GM10847 (cell line): ENCODE results near the gene PDIA2.

Experiments
- POLR2A ChIP-seq: IDR thresholded peaks from 2 replicates; pipeline ENCODE4 v1.6.1; 2011; ENCODE audit not compliant: insufficient read length; ENCODE audit errors: extremely low read depth

PDIA2 gene

DNA sequence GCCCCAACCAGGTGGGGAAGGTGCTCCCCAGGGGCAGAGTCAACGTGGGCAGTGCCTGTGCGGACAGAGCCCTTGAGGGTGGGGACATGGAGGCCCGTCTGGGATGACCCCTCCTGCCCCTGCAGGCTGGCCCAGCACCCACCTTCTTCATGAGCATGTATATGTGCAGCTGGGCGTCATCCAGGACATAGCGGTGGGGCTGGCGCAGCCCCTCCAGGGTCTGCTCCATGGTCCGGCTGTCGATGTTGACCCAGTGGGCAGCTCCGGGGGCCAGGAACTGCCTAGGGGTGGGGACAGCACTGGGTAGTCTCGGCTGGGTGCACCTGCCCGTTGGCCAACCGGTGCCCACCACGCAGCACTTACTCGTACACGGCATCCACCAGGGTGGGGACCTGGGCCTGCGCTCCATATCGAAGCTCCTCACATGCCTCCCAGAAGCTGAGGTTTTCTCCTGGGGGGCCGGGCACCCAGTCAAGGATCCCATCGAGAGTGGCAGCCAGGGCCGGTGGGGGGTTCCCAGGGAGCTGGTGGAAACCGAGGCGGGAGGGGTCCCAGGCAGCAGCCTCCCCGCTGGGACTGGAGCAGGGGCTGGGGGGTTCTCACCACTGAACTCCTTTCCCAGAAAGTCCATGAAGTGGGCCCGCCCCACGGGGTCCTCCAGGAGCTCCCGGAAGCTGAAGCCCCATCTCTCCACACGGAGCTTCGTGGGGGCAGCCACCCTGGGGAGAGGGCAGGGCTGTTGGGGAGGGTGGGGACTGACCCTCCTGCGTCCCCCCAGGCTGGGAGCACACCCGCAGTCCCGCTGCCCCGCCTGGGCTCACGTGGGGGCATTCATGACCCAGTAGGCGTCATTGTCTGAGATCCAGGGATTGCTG, 12.3 kb upstream of the PDIA2 start:
- TF ChIP-seq POLR2A: no peak

DNA sequence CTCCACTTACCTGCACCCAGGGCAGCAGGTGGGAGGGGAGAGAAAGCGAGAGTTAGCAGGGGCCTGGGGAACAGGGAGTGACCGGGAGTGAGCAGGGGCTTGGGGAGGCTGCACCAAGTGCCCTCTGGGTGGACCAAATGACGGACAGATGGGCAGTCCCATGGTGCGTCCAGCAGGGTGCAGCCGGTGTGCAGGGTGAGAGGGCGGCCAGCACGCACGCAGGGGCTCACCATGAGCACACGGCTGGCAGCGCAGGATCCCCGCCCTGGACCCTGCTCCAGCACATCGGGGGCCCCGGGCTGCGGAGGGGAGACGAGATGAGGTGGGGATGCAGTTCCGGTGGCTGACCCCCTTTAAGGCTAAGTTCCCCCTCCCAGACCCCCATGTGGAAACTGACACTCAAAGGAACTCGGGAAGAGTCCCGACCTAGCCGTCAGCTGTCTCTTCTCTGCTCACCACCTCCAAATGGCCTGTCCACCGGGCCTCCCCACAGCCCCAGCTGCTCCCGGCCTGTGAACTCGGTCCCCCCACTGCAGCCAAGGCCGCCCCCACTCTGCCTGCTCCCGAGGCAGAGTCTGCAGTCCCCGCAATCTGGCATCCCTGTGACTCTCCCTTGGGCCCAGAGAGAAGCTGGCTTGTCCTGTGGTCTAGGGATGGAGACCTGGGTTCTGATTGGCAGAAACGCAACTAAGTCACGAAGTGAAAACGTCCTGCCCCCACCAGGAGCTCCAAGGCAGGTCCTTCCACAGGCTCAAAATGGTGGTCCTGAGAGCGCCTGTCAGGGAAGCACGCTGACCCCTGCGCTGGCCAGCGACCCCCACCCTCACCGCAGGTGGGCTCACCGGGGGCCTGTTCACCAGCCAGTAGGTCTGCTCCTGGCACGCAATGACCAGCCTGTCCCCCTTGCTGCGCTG, 10.1 kb upstream of the PDIA2 start:
- TF ChIP-seq POLR2A: no peak

DNA sequence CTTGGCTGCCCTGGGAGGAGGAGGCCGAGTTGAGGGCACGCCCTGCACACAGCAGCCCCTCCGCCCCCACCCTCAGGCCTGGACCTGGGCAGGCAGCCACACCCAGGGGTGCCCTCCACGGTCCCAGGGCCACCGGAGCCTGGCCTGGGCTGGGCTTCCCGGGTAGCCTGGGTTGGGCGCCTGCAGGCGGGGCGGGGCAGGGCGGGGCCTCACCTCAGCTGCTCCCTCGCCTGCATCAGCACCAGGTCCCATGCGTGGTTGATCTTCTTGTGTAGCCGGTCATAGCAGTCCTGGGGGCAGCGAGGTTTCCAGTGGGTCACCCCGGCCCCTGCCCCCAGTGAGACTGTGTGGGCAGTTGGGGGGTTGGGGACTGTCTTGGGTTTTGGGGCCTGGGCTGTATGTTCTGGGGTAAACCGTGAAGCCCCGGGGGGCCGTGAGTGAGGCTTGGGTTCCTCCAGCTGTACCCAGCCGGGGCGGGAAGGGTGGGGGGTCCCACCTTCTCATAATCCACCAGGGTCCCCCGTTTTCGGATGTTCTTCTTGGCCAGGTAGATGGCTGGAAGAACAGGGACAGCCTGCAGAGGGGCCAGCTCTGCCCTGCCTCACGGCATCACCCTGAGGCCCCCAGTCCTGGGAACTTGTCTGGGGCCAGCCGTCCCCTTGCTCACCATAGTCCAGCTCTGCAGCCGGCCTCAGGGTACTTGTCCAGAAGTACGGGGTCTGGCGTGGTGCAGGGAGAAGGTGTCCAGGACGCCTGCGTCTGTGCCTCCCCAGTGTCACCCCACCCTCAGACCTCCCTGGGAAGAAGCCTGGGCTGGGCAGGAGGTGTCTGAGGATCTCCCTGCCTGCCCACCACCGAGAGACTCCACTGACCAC, 9.2 kb upstream of the PDIA2 start:
- no peak for TF ChIP-seq POLR2A

DNA sequence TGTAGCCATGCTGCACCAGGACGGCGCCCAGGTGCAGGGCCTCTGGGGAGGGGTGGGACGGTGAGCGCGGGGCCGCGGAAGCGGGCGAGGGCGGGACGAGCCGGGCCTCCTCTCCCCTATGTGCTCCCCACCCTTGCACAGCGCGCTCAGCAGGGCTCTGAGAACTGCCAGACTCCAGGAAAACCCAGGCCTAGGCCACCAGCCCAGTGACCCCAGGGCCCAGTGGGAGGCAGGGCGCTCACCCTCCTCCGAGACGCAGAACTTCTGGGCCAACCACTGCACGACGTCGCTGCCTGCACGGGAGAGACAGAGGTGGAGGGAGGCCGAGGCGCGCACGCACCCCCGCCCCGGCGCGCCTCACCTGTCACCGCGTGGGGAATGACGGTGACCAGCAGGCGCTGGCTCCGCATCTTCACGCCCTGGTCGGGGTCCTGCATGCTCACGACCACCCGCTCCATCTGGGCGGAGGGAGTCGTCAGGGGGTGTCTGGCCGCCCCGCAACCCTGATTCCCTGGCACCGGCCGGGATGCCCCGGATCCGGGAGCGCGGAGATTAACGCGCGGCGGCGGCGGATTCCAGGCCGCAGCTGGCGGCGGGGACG, 7.8 kb upstream of the PDIA2 start:
- TF ChIP-seq POLR2A: no peak

DNA sequence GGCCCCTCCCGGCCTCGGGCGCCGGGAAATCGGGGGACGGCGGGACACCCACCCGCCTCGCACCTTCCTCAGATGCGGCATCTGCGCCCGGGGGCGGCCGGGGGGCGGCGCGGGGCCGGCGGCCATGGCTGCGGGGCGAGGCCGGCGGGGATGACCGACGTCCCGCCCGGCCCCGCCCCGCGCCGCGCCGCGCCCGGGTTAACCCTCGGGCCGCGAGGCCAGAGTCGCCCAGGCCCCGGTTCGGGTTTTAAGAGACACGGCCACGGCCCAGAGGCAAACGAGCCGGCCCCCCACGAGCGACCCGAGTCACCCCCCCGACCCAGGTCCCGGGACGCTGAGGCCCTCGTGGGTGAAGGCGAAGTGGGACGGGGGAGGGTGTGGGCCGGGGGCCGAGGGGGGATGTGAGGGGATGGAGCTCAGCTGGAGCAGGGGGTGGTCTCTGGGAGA, 7.2 kb upstream of the PDIA2 start, which contains the start of gene RGS11:
TSS of gene RGS11 (minus strand) at position 159 of the 447 bp plus-strand sequence. CDS start at position 126, 33 bp downstream.
- TF ChIP-seq POLR2A: no peak

DNA sequence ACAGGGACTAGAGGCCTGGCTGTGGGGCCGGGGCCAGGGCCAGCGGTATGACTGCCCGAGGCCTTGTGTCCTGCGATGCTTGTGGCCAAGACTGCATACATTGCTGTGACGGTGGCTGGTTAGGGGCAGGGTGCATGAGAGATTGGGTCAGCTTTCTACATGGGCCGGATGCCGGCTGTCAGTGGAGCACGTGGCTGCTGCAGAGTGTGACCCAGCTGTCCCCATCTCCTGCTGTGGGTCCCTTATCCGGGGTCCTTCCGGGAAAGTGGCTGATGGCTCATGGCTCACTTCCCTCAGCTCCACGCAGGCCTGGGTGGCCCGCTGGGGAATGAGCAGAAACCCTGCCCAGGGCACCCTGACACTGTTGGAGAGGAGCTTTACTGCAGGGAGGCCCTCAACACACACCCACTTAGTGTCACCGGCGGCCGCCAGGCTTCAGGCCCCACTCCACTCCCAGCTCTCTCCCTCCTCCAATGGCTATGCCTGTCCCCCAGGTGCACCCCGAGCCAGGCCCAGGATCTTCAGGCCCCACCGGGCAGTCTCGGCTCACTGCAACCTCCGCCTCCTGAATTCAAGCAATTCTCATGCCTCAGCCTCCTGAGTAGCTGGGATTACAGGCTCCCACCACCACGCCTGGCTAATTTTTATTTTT, 6.4 kb upstream of the PDIA2 start:
- no peak for TF ChIP-seq POLR2A

DNA sequence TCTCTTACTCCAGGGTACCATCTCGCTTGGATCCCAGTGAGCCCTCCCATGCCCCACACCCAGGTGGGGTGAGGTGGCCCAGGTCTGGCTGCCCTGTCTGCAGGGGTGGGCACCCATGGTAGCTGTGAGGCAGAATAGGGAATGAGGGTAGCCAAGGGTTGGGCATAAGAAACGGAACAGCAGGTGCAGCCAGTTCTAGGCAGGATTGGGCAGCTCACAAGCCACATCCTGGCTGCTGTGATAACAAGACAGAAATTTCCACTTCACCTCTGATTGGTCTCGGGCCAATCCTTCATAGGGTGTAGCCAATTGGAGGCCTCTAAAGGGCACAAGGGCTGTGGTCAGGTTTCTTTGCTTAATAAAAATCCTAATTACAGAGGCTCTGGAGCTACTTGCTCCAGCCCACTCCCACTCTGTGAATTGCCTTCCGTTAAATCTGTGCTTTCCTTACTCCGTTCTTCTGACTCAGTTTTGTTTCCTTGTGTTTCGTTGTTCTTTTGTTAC, 4.0 kb upstream of the PDIA2 start:
- no peak for TF ChIP-seq POLR2A

DNA sequence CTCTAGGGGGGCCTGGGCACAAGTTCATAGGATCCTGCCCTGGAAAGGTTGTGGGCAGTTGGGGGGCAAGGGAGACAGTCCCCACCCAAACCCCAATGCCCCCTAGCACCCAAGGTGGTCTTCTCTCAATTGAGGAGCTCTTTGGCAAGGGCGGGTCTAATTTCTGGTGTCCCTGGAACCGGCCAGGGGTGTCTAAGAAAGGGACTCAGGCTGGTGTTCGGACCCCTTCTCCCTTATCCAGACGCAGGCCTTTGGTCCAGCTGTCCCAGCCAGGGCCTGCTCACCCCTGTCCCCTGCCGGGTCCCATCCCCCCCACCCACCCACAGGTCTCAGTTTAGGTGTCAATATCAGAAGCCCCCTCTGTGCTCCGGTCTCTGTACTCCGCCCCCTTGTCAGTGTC, 3.4 kb upstream of the PDIA2 start:
- no peak for TF ChIP-seq POLR2A

DNA sequence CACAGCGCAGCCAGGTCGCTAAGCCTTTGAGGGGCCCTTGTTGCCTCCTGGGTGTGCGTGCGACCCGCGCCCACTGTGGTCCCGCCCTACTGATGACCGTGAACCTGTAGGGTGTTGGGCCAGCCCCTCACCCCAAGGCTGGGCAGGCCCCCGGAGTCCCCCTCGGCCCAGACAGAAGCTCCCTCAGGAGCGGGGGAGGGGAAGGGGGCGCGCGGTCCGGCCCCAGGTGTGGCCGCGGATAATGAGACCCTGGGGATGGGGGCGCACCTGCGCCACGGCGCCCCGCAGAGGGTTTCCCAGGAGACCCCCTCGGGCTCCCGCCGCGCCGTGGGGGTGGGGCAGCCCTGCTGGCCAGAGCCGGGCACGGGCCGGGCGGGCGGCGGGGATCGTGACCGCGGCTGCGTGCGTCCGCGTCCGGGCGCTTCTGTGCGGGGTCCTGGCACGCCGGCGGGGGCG, 2.9 kb upstream of the PDIA2 start:
- no peak for TF ChIP-seq POLR2A

DNA sequence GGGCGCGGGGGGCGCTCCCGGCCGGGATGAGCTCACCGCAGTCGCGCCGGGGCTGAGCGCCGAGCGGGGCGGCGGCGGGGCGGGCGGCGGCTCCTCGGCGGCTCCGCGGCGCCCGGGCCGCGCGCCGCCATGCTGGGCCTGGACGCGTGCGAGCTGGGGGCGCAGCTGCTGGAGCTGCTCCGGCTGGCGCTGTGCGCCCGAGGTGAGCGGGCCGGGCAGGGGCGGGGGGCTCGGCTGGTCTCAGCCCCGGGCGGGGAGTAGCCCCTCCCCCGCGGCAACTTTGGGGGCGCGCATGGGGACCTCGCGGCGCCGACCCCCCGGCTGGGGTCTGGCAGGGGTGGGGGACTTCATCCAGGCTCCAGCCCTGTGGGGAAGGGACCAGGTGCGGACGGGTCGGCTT, 2.4 kb upstream of the PDIA2 start, which contains the start of gene ARHGDIG:
TSS of gene ARHGDIG (plus strand) at position 40 of the 400 bp plus-strand sequence. CDS start at position 130, 90 bp downstream.
- TF ChIP-seq POLR2A: no peak

DNA sequence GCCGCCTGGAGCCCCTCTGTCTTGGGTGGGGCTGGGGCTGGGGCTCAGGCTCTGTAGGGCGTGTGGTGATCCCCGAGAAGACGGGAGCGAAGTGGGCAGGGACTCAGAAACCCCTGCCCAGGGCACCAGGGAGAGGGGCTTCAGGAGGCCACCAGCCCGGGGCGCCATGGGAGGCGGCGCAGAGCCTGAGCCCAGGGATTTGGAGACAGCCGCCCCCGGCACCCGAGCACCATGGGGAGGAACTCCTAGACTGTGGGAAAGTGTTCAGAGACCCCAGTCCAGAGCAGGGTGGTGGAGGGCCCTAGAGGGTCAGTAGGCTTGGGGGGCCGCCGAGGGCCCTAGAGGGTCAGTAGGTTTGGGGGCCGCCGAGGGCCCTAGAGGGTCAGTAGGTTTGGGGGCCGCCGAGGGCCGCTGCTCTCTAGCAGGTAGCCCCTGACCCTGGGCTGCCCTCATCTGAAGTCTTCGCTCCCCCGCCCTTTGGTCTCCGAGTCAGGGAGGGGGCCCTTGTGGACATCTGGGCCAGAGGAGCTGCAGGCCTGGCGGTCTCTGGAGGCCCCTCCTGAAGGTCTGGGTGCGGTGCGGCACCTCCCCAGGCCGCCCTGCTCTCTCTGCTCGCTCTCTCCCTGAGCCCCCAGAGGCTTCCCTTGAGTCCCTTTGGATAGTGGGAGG, 1.8 kb upstream of the PDIA2 start:
- TF ChIP-seq POLR2A: no peak

DNA sequence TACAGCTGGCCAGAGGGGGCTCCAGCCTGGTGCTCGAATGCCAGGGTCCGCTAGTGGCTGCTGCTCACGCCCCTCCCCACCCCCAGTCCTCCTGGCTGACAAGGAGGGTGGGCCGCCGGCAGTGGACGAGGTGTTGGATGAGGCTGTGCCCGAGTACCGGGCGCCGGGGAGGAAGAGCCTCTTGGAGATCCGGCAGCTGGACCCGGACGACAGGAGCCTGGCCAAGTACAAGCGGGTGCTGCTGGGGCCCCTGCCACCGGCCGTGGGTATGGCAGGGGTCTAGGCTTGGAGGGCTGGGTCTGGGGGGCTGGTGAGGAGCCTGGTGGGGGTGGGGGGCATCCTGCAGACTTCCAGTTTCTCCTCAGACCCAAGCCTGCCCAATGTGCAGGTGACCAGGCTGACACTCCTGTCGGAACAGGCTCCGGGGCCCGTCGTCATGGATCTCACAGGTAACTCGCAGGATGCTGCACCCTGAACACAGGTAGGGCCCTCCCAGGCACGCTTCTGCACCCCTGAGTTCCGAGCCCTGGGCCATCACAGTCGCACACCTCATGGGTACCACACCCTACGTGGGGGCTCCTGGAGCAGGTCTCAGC, 1.2 kb upstream of the PDIA2 start:
- no peak for TF ChIP-seq POLR2A

DNA sequence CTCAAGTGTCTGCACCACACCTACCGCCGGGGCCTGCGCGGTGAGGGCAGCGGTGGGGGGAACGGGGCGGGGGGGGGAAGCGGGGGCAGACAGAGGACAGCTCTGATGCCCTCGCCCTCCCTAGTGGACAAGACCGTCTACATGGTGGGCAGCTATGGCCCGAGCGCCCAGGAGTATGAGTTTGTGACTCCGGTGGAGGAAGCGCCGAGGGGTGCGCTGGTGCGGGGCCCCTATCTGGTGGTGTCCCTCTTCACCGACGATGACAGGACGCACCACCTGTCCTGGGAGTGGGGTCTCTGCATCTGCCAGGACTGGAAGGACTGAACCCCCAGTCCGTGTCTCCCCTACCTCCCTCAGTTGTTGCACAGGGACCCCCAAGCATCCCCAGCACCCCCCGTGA, 473 bp upstream of the PDIA2 start:
- no peak for TF ChIP-seq POLR2A
